GM21526 (cell line): Measurements from ENCODE around the gene TBL1XR1.
"Not testable (repeated sequence)": the region's sequence is repeated elsewhere in the genome, so short reads cannot be mapped to it uniquely, and the experiment has no call there.

Source experiments
- ATAC-seq: cut with Tn5 transposase; IDR thresholded peaks from one replicate; pipeline ENCODE4 v1.9.1; 2021; ENCODE audit warnings: moderate library complexity; ENCODE audit not compliant: unreplicated experiment, low FRiP score

The TBL1XR1 gene

GRCh38 chr3:177146646-177147045 is 50.6 kb downstream of the TBL1XR1 start:
- no peak for ATAC-seq

DNA sequence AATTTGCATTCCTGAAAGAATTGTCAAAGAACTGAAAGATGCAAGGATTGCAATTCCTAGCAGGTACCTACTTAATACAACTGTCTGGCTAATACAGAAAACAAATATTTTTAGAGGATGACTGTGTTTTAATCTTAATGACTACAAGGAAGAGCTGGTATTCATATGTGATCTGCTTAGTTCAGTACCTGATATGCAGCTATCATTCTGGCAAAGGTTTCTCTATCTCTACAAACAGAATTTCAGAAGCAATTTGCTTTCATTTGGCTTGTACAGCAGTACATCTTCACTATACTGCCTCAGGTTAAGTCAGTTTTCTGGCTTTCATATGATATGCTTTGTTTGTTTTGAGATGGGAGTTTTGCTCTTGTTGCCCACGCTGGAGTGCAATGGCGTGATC is 51.3 kb downstream of the TBL1XR1 start:
- no peak for ATAC-seq

GRCh38 chr3:177145381-177145780 is 51.9 kb downstream of the TBL1XR1 start:
- no peak for ATAC-seq

- ATAC-seq = no peak
Measured at GRCh38 chr3:177144922-177145321, 52.4 kb downstream of the TBL1XR1 start.

DNA sequence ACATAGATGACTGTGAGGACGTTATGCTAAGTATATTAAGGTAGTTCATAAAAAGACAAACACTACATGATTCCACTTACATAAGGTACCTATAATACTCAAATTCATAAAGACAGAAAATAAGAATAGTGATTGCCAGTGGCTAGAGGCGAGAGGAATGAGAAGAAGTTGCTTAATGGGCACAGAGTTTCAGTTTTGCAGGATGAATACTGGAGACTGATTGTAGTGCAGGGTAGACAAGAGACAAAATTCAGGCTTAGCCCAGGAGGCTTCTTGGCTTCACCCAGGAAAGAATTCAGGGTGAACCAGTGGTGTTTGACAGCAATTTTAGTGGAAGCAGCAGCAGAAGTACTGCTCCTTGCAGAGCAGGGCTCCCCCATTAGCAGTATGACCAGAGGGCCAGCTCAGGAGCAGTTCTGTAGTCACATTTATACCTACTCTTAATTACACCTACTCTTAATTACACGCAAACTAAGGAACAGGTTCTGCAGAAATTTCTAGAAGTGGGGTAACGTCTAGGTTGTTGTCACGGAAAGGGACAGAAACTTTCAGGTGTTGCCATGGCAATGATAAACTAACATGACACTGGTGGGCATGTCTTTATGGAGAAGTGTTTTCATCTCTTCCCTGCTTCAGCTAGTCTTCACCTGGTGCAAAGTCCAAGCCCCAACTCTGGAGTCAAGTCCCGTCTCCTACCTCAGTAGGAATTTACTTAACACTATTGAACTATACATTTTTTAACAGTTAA is 55.2 kb downstream of the TBL1XR1 start:
- no peak for ATAC-seq

- no peak for ATAC-seq
Measured at GRCh38 chr3:177141471-177141870, 55.8 kb downstream of the TBL1XR1 start.

- not testable (repeated sequence) for ATAC-seq
Measured at GRCh38 chr3:177139220-177139619, 58.1 kb downstream of the TBL1XR1 start.

GRCh38 chr3:177137774-177138705 is 59.2 kb downstream of the TBL1XR1 start:
- ATAC-seq = no peak

GRCh38 chr3:177136741-177137140 is 60.5 kb downstream of the TBL1XR1 start:
- ATAC-seq = no peak

- no peak for ATAC-seq
Measured at GRCh38 chr3:177135841-177136492, 61.3 kb downstream of the TBL1XR1 start.

- ATAC-seq = no peak
Measured at GRCh38 chr3:177134816-177135210, 62.5 kb downstream of the TBL1XR1 start.

DNA sequence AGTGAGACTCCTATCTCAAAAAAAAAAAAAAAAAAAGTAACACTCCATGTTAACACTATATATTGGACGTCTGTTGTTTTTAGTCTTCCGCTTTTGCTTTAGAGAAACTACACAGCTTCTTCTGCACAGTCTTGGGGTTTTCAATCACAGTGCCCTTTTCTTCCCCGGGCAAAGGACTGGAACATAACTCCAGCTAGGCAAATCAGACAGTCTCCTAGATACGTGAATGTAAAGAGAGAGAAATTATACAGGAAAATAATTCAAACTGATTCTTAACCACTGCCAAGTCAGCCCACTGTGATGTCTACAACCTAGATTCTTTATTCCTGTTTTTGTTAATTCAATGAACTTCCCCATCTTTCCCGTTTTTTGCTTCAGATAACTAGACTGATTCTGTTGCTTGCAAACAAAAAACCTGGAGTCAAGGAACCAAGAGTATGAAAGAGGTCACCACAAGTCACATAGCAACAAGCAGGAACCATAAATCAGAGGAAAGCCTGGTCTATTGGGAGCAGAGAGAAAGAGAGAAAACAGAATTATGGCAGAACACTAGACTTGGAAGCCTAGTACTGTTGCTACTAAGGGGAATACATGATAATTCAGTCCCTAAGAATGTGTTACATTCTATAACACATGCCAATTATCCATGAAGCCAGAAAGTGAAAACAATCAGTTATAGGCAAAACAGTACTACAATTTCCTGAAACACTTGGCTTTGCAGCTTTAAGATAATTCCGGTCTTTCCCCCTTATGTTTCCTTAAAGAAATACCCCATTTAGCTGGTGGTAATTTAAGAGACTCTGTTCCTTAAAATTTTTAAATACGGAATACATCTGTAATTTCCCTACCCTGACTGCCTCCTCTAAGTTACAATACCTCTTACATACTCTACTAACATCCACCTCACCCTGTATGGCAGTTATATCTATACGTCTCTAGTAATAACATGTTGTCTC is 63.1 kb downstream of the TBL1XR1 start:
- ATAC-seq = no peak

DNA sequence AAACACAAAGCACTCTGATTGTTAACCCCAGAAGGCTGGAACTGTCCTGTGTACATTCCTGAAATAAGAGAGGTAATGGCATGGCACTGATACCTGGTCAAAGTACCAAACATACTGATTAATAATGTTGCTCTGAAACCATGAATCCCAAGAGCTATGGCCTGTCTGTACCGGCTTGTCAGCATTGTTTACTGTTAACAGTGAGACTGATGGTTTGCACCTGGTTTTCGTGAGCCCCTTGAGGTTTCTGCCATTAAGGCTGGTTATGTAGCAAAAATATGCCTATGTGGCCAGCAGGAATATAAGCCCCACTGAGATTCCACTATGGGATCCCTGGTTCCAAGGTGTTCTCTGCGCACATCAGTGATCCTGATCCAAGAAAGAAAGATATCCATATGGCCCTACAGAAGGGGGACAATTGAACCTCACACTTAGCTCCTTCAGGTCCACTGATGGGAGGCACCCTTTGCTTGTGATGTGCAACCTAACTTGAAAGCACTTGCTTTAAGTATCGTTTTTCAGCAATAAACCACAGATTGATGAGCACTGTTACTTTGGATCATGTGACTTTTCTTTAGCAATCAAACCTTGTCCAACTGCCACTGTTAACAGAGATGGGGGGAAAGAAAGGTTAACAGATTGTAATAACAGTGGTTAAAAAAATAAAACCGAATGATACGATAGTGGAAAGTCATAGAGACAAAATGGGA is 65.2 kb downstream of the TBL1XR1 start:
- ATAC-seq = no peak

GRCh38 chr3:177127008-177127407 is 70.3 kb downstream of the TBL1XR1 start:
- ATAC-seq = no peak

DNA sequence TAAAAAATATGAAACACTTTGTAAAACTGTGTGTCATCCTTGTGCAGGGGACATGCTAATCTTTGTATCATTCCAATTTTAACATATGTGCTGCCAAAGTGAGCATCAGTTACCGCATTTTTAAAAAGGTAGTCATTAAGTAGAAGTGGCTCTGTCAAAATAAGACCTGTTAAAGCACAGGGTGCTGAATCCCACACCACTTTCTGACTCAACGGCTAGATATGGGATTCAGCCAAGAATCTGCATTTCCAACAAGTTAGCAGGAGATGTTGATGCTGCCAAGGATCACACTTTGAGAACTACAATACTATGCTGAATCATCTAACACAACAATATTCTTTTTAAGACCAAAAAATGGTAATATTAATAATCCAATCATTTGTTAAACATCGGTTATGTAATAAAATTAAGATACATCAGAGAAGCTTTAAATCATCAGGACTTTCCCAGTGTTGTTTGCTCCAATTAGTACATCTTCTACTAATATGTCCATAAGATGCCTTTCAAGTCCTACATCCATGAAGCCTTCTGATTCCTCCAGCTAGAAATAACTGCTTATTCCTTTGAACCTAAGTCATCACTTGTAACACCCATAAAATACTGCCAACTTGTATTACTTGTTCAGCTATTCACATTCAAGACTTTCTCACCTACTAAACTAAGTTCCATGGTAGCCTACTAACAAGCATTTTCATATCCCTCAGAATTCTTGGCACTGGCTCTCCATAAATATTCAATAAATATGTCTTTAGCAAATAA is 71.1 kb downstream of the TBL1XR1 start:
- ATAC-seq = no peak

DNA sequence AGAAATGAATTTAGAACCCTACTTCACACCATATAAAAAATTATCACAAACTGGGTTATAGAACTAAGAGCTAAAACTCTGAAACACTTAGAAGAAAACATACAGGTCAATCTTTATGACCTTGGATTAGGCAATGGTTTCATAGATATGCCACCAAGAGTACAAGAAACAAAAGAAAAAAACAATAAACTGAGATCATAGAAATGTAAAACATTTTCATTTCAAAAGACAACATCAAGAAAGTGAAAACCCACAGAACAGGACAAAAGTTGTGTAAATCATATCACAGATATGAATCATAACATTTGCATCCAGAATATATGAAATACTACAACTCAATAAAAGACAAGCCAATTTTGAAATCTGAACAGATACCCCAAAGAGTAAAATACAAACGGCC is 72.4 kb downstream of the TBL1XR1 start:
- ATAC-seq = no peak

DNA sequence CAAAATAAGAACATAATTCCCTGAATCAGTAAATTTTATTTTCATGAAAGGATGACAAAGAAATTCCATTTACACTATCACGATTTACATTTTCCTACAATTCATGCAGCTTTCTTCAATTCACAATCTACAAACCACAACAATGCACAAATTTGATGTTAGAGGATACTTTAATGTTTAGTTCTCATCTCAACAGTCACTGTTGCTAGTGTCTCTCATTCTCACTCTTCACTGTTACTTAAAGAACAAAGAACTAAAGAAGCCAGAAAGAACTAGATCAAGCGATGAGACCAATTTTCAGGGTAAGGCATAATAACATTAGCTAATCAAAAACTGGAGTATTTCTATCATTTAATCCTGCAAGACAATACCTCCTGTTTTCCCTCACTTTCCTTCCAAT is 73.5 kb downstream of the TBL1XR1 start:
- ATAC-seq = no peak

DNA sequence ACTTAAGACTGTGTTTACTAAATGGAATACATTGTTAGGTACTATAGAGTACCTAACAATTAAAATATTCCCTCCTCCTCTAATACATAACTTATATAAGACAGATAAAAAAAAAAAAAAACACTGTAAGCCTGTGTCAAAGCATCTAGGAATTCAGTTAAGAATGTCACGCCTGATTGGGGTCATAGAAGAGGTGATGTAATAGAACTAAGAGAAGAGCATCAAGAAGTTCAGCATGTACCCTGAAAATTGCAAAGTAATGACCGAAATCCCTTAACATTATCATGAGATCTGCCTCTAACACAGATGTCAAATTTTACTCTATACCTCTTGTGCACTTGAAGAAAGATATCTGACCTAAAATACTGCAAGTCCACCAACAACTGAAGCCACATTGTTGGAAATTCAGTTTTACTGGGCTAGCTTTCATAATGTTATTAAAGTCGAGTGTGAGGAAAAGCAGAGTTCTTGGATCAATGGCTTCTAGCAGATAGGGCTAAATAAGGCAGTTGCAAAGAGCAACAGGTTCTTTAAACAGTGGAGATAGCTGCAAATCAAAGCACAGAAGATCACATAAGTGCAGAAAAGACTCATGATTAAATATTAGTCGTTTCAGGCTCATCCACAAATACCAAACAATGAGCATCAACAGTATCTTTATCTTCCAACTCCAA is 75.0 kb downstream of the TBL1XR1 start:
- no peak for ATAC-seq
